Panc1 (cell line): ENCODE results near the gene DGCR2. TPM values are rescaled to one million over a fixed set of nuclear protein-coding genes. Genes with fewer than 3 reads are reported as not detected.

ENCODE experiments used
- ATAC-seq: fragments of 200-7000 bp; cut with Tn5 transposase; 2 replicates; pipeline ENCODE4 v1.9.1; 2020; ENCODE audit warnings: mild to moderate bottlenecking, moderate library complexity
- BruUV-seq: library from RNA; stranded (reverse); fragments of 400-500 nt; replicated peaks from 2 replicates; lab custom pipeline; 2021; lab: Mats Ljungman, UMichigan
- CTCF ChIA-PET: fragments of 300-600 bp; sonication (Branson Sonifier 250); formaldehyde crosslinking; loops from one replicate; lab custom pipeline; 2022; ENCODE audit warnings: antibody characterized with exemption; lab: Charles Lee
- POLR2A ChIA-PET: fragments of 300-600 bp; sonication (Branson Sonifier 250); formaldehyde crosslinking; loops from one replicate; lab custom pipeline; 2022; ENCODE audit warnings: antibody characterized with exemption; lab: Charles Lee
- DNase-seq: peaks from one replicate; pipeline ENCODE4 v3.0.0-alpha.2; 2010; ENCODE audit warnings: low read depth, low spot score
- H3K27ac ChIP-seq: 2 replicates; pipeline ENCODE4 v1.5.1; 2011; ENCODE audit warnings: mild to moderate bottlenecking, low read length, inconsistent platforms
- H3K27me3 ChIP-seq: fragments of 200-500 bp; sonication (Bioruptor generic); 2 replicates; pipeline ENCODE4 v1.6.0; 2014; ENCODE audit warnings: low read length, inconsistent platforms; ENCODE audit not compliant: control insufficient read depth, insufficient read depth
- H3K36me3 ChIP-seq: fragments of 200-500 bp; sonication (Bioruptor generic); 2 replicates; pipeline ENCODE4 v1.5.1; 2014; ENCODE audit warnings: inconsistent platforms, mild to moderate bottlenecking, low read length, moderate library complexity; ENCODE audit not compliant: control insufficient read depth, insufficient read depth
- H3K4me1 ChIP-seq: 2 replicates; pipeline ENCODE4 v1.5.1; 2011; ENCODE audit warnings: inconsistent platforms, mild to moderate bottlenecking, low read length, moderate library complexity; ENCODE audit not compliant: control insufficient read depth, insufficient read depth
- H3K4me3 ChIP-seq, 2 experiments: 2 replicates each; pipeline ENCODE4 v1.5.1; 2011 to 2012; ENCODE audit warnings: low read depth in 2 of 2, low read length in 2 of 2, mild to moderate bottlenecking in 2 of 2, inconsistent platforms in 1 of 2, moderate library complexity in 1 of 2
- H3K9me3 ChIP-seq: fragments of 200-500 bp; sonication (Bioruptor generic); 2 replicates; pipeline ENCODE4 v1.5.1; 2014; ENCODE audit warnings: low read depth, mild to moderate bottlenecking, inconsistent platforms, low read length, moderate library complexity; ENCODE audit not compliant: control insufficient read depth, insufficient read depth
- POLR2AphosphoS5 ChIP-seq: IDR thresholded peaks from 2 replicates; pipeline ENCODE4 v1.6.1; 2012; ENCODE audit warnings: mild to moderate bottlenecking, low read depth, low read length, moderate library complexity
- SIN3A ChIP-seq: IDR thresholded peaks from 2 replicates; pipeline ENCODE4 v1.6.1; 2012; ENCODE audit warnings: low read depth, mild to moderate bottlenecking, low read length, moderate library complexity, borderline replicate concordance; ENCODE audit not compliant: insufficient read depth
- TCF7L2 ChIP-seq: IDR thresholded peaks from 2 replicates; pipeline ENCODE4 v1.6.1; 2011; ENCODE audit warnings: mild to moderate bottlenecking, low read depth, low read length, inconsistent platforms
- in situ Hi-C: cut with HindIII; loops from 2 replicates; pipeline ENCODE4 v1.10.0; 2016; ENCODE audit warnings: low sequenced_read_pairs, low pct_unique_long_range_greater_than_20kb
- intact Hi-C: fragments of 100-400 bp; cut with micrococcal nuclease; formaldehyde crosslinking; loops from one replicate; pipeline ENCODE4 v1.10.0; 2022; ENCODE audit not compliant: unreplicated experiment
- total RNA-seq: library from RNA; stranded (reverse); gene quantifications from one replicate; pipeline ENCODE4 v1.2.1, GENCODE V29; 2021; ENCODE audit not compliant: unreplicated experiment
- TF ChIP-seq, protein P1 (sequence below), 2 experiments: IDR thresholded peaks; 2 replicates each; pipeline ENCODE4 v1.6.1; 2011 to 2012; ENCODE audit warnings: low read depth in 2 of 2, control low read depth in 1 of 2, low read length in 1 of 2, mild to moderate bottlenecking in 1 of 2, moderate library complexity in 1 of 2; ENCODE audit not compliant: insufficient read depth in 1 of 2
- TF ChIP-seq, protein P2 (sequence below): fragments of 450-650 bp; IDR thresholded peaks from 2 replicates; pipeline ENCODE4 v1.5.1; 2017; ENCODE audit warnings: mild to moderate bottlenecking

DGCR2 gene
- total RNA-seq, 1 experiment from 2014 or later = 35.1 TPM

GRCh38 chr22:19064354-19065054 lies 57.7 kb downstream of the DGCR2 start:
- Histone ChIP-seq H3K27ac (no peak overlapping the region), H3K9me3 (no peaks in the 10 kb centered on the region), H3K4me3 (no peak overlapping the region), H3K36me3 (no peaks in the 10 kb centered on the region), H3K4me1 (no peaks in the 10 kb centered on the region), H3K27me3 (no peaks in the 10 kb centered on the region)
- ChIA-PET CTCF (interaction anchor here (0.5 to 1.3 kb wide), 2 partner anchors 9 to 41 kb away, joined by 3 to 5 read pairs; no protein-coding TSS in a partner anchor), POLR2A (no interaction called here)
- intact Hi-C loops = no loop called here
- DNase-seq (no peak), ATAC-seq (no peak)
- no peak for TF ChIP-seq SIN3A
- TF ChIP-seq, protein P1, sequence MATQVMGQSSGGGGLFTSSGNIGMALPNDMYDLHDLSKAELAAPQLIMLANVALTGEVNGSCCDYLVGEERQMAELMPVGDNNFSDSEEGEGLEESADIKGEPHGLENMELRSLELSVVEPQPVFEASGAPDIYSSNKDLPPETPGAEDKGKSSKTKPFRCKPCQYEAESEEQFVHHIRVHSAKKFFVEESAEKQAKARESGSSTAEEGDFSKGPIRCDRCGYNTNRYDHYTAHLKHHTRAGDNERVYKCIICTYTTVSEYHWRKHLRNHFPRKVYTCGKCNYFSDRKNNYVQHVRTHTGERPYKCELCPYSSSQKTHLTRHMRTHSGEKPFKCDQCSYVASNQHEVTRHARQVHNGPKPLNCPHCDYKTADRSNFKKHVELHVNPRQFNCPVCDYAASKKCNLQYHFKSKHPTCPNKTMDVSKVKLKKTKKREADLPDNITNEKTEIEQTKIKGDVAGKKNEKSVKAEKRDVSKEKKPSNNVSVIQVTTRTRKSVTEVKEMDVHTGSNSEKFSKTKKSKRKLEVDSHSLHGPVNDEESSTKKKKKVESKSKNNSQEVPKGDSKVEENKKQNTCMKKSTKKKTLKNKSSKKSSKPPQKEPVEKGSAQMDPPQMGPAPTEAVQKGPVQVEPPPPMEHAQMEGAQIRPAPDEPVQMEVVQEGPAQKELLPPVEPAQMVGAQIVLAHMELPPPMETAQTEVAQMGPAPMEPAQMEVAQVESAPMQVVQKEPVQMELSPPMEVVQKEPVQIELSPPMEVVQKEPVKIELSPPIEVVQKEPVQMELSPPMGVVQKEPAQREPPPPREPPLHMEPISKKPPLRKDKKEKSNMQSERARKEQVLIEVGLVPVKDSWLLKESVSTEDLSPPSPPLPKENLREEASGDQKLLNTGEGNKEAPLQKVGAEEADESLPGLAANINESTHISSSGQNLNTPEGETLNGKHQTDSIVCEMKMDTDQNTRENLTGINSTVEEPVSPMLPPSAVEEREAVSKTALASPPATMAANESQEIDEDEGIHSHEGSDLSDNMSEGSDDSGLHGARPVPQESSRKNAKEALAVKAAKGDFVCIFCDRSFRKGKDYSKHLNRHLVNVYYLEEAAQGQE (IDR thresholded peaks at IDR 0.05; ENCODE audit: insufficient read depth in 1 of 2, low read depth in 2 of 2, low read length in 1 of 2) = no peak
- no peak for TF ChIP-seq POLR2AphosphoS5
- no peak for TF ChIP-seq TCF7L2
- TF ChIP-seq, protein P2, sequence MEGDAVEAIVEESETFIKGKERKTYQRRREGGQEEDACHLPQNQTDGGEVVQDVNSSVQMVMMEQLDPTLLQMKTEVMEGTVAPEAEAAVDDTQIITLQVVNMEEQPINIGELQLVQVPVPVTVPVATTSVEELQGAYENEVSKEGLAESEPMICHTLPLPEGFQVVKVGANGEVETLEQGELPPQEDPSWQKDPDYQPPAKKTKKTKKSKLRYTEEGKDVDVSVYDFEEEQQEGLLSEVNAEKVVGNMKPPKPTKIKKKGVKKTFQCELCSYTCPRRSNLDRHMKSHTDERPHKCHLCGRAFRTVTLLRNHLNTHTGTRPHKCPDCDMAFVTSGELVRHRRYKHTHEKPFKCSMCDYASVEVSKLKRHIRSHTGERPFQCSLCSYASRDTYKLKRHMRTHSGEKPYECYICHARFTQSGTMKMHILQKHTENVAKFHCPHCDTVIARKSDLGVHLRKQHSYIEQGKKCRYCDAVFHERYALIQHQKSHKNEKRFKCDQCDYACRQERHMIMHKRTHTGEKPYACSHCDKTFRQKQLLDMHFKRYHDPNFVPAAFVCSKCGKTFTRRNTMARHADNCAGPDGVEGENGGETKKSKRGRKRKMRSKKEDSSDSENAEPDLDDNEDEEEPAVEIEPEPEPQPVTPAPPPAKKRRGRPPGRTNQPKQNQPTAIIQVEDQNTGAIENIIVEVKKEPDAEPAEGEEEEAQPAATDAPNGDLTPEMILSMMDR = no peak
- in situ Hi-C loops = no loop called here
- BruUV-seq = no TSS peak

DNA sequence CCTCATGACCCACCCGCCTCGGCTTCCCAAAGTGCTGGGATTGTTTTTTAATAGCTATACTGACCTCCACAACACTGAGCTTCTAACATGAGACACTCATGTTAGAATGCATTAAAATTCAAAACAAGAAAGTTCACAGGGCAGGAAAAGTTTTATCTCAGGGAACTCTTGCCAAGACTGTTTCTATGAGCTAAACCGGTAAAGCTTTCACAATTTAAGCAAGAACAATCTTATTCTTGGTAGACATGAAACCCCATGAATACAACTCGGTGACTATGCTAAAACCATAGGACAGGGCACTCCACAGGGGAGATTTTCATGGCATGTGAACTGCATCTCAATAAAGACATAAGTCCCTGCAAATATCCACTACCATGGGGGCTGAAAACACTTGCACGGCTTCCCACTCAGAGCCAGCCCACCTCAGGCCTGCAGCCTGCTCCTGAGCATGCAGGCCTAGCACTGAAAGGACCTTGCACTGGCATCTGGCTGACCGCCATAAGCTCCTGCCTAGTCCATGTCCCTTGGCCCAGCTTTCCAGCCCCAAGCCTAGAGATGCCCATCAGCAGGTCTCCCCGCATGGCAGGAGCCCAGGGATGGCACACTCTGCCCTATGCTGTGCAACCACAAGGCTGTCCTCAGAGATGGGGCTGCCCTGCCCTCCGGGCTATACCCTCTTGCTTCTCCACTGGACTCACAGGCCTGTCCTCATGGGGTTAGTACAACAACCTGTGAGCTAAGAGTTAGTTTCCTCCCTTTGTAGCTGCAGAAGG lies 58.4 kb downstream of the DGCR2 start:
- CTCF ChIA-PET = interaction anchor here (0.5 to 1.3 kb wide), 2 partner anchors 10 to 40 kb away, joined by 3 to 5 read pairs; no protein-coding TSS in a partner anchor
- ATAC-seq (no peak), DNase-seq (no peak)
- in situ Hi-C loops (no loop called here), intact Hi-C loops (no loop called here)
- Histone ChIP-seq H3K27me3 (no peaks in the 10 kb centered on the region), H3K27ac (no peak overlapping the region), H3K4me3 (no peak overlapping the region), H3K4me1 (no peaks in the 10 kb centered on the region), H3K36me3 (no peaks in the 10 kb centered on the region), H3K9me3 (no peaks in the 10 kb centered on the region)
- POLR2A ChIA-PET = no interaction called here
- TF ChIP-seq SIN3A (no peak), POLR2AphosphoS5 (no peak), TCF7L2 (no peak)
- TF ChIP-seq, protein P2 = no peak
- TF ChIP-seq, protein P1 (IDR thresholded peaks at IDR 0.05; ENCODE audit: insufficient read depth in 1 of 2, low read depth in 2 of 2, low read length in 1 of 2) = no peak
- BruUV-seq = no TSS peak
